Kidney (tissue), 14 donors: ENCODE results near the gene ATAT1. TPM values are rescaled to one million over a fixed set of nuclear protein-coding genes. Genes with fewer than 3 reads are reported as not detected.

Source experiments
- DNase-seq, 5 donors: peaks; one replicate each; pipeline ENCODE4 v3.0.0-alpha.2; 2013 to 2020
- FAIRE-seq: peaks from 2 replicates; lab custom pipeline; 2012; peaks lifted over from hg19 to GRCh38; lab: Jason Lieb, UNC
- H3K27ac ChIP-seq, 2 donors: one replicate each; pipeline ENCODE4 v1.7.0; 2013; ENCODE audit warnings: low read depth in 2 of 2, low read length in 2 of 2, inconsistent platforms in 1 of 2
- H3K27me3 ChIP-seq: one replicate; pipeline ENCODE4 v1.7.1; 2013; ENCODE audit warnings: low read length, inconsistent platforms; ENCODE audit not compliant: control insufficient read depth, insufficient read depth
- H3K36me3 ChIP-seq, 3 donors: one replicate each; pipeline versions ENCODE4 v1.7.0 to v1.7.1; 2013; ENCODE audit warnings: low read length in 3 of 3, control low read depth in 1 of 3, inconsistent platforms in 1 of 3; ENCODE audit not compliant: insufficient read depth in 3 of 3, control insufficient read depth in 2 of 3
- H3K4me1 ChIP-seq, 3 donors: one replicate each; pipeline versions ENCODE4 v1.7.0 to v1.7.1; 2013; ENCODE audit warnings: low read length in 3 of 3, inconsistent platforms in 1 of 3, low read depth in 1 of 3; ENCODE audit not compliant: control insufficient read depth in 2 of 3, insufficient read depth in 2 of 3
- H3K4me3 ChIP-seq, 3 donors: one replicate each; pipeline versions ENCODE4 v1.7.0 to v1.8.1; 2013; ENCODE audit warnings: low read length in 3 of 3, control low read depth in 1 of 3, inconsistent platforms in 1 of 3
- H3K9ac ChIP-seq, 3 donors: one replicate each; pipeline versions ENCODE4 v1.7.0 to v1.7.1; 2013; ENCODE audit warnings: low read length in 3 of 3, control low read depth in 1 of 3, inconsistent platforms in 1 of 3
- H3K9me3 ChIP-seq, 3 donors: one replicate each; pipeline versions ENCODE4 v1.7.0 to v1.7.1; 2013; ENCODE audit warnings: low read length in 3 of 3, control low read depth in 1 of 3, inconsistent platforms in 1 of 3; ENCODE audit not compliant: control insufficient read depth in 2 of 3, insufficient read depth in 1 of 3
- intact Hi-C: fragments of 100-400 bp; cut with DNase I; formaldehyde crosslinking; loops from one replicate; pipeline ENCODE4 v1.11.1; 2022
- polyA plus RNA-seq: library from polyadenylated mRNA; stranded (reverse); fragments of 350-450 nt; fragmentation: Illumina TruSeq; extraction: RNeasy Lipid Tissue Mini Kit (QIAGEN cat#74804); gene quantifications from one replicate; pipeline ENCODE4 v1.2.3, GENCODE V29; 2014; ENCODE audit warnings: low read depth, low replicate concordance; ENCODE audit not compliant: insufficient read depth
- total RNA-seq: library from RNA; stranded (reverse); fragmentation: NEBNext Ultra II Directional; extraction: Animal tissue kit (Norgen Biotek cat#: 25700); gene quantifications from one replicate; pipeline ENCODE4 v1.2.1, GENCODE V29; 2021
- TF ChIP-seq, protein P1 (sequence below): IDR thresholded peaks from 3 replicates; pipeline ENCODE4 v1.5.1; 2012; ENCODE audit warnings: mild to moderate bottlenecking, moderate library complexity, borderline replicate concordance; ENCODE audit not compliant: insufficient read depth; ENCODE audit errors: extremely low read depth
- donor health status: control.
- donor health status: control.
- donor health status: control.
- donor health status: control.
- donor health status: control.
- donor health status: DM: yes; HTN: yes; CAD: no.
- donor health status: Normal renal cell carcinoma (clear cell type).

The ATAT1 gene
- total and polyA plus RNA-seq, 2 donors from 2014 or later: 10.4 to 12.4 TPM

DNA sequence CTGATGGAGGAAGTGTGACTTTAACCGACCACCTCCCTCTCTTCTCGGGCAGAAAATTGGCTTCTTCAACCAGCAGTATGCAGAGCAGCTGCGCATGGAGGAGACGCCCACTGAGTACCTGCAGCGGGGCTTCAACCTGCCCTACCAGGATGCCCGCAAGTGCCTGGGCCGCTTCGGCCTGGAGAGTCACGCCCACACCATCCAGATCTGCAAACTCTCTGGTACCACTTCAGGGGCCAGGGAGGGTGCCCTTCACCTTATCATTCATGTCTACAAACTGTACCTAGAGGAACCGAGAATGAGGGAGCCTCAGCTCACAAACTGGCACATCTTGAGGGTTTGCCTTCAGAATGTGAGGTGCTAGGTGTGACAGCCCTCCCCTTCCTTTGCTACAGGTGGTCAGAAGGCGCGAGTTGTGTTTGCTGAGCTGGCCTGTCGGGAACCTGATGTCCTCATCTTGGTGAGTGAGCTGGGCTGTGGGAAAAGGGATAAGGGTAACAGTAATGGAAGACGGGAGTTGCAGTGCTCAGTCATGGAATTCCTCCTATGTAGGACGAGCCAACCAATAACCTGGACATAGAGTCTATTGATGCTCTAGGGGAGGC is 36.8 kb upstream of the ATAT1 start:
- no peak for DNase-seq
- Histone ChIP-seq H3K4me1 (peaks cover 0 to 12% (median 6%) of the 10 kb centered on the region in 3 donors), H3K9me3 (no peaks in the 10 kb centered on the region), H3K4me3 (no peak overlapping the region), H3K27me3 (no peaks in the 10 kb centered on the region), H3K9ac (no peak overlapping the region), H3K36me3 (peaks cover 11 to 51% (median 35%) of the 10 kb centered on the region in 3 donors), H3K27ac (no peak overlapping the region)
- intact Hi-C loops: no loop called here
- TF ChIP-seq, protein P1, sequence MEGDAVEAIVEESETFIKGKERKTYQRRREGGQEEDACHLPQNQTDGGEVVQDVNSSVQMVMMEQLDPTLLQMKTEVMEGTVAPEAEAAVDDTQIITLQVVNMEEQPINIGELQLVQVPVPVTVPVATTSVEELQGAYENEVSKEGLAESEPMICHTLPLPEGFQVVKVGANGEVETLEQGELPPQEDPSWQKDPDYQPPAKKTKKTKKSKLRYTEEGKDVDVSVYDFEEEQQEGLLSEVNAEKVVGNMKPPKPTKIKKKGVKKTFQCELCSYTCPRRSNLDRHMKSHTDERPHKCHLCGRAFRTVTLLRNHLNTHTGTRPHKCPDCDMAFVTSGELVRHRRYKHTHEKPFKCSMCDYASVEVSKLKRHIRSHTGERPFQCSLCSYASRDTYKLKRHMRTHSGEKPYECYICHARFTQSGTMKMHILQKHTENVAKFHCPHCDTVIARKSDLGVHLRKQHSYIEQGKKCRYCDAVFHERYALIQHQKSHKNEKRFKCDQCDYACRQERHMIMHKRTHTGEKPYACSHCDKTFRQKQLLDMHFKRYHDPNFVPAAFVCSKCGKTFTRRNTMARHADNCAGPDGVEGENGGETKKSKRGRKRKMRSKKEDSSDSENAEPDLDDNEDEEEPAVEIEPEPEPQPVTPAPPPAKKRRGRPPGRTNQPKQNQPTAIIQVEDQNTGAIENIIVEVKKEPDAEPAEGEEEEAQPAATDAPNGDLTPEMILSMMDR: no peak
- FAIRE-seq: no peak

GRCh38 chr6:30590509-30590908 is 36.2 kb upstream of the ATAT1 start:
- peak overlapping the region in 1 of 3 donors; percentile 28 for H3K9ac ChIP-seq
- no peak overlapping the region for H3K4me3 ChIP-seq
- FAIRE-seq (no peak), DNase-seq (no peak)
- no peaks in the 10 kb centered on the region for H3K9me3 ChIP-seq
- H3K27me3 ChIP-seq: no peaks in the 10 kb centered on the region
- intact Hi-C loops: no loop called here
- TF ChIP-seq, protein P1: no peak
- H3K4me1 ChIP-seq: peaks cover 0 to 12% (median 6%) of the 10 kb centered on the region in 3 donors
- peaks cover 9 to 45% (median 28%) of the 10 kb centered on the region in 3 donors for H3K36me3 ChIP-seq
- no peak overlapping the region for H3K27ac ChIP-seq

DNA sequence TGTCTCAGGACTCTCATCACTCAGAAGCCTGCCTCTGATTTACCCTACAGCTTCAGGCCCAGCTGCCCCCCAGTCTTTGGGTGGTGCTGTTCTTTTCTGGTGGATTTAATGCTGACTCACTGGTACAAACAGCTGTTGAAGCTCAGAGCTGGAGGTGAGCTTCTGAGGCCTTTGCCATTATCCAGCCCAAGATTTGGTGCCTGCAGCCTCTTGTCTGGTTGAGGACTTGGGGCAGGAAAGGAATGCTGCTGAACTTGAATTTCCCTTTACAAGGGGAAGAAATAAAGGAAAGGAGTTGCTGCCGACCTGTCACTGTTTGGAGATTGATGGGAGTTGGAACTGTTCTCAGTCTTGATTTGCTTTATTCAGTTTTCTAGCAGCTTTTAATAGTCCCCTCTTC is 35.7 kb upstream of the ATAT1 start:
- DNase-seq (peak in 3 of 5 donors; percentile 42 to 84 (median 71)), FAIRE-seq (no peak)
- no peak overlapping the region for H3K27ac ChIP-seq
- no peak overlapping the region for H3K4me3 ChIP-seq
- H3K9ac ChIP-seq: no peak overlapping the region
- no peaks in the 10 kb centered on the region for H3K27me3 ChIP-seq
- peaks cover 0 to 12% (median 6%) of the 10 kb centered on the region in 3 donors for H3K4me1 ChIP-seq
- peaks cover 9 to 40% (median 23%) of the 10 kb centered on the region in 3 donors for H3K36me3 ChIP-seq
- intact Hi-C loops: no loop called here
- TF ChIP-seq, protein P1: no peak
- no peaks in the 10 kb centered on the region for H3K9me3 ChIP-seq
